ENCODE results near the gene ABTB1.

The ABTB1 gene

GRCh38 chr3:127658234-127658633 lies 14.5 kb upstream of the ABTB1 start:
- Histone ChIP-seq H3K4me1 (ENCODE audit: control insufficient read depth, insufficient read depth, low read length) (no peaks in the 10 kb centered on the region), H3K36me3 (ENCODE audit: control insufficient read depth in 2 of 2, insufficient read depth in 1 of 2, low read length in 2 of 2) (peaks cover 0 to 21% of the 10 kb centered on the region in 2 experiments; a peak in 1 of 3 replicates), H3K27ac (ENCODE audit: extremely low read depth, low read depth, low read length) (no peak overlapping the region), H3K4me3 (ENCODE audit: low read depth, low read length) (no peak overlapping the region), H3K9me3 (ENCODE audit: control insufficient read depth, insufficient read depth, low read depth, low read length) (no peaks in the 10 kb centered on the region)
- CTCF ChIA-PET, result interaction anchor here (1.2 kb wide), 1 partner anchor 37 kb away, joined by 3 read pairs; no protein-coding TSS in a partner anchor
- POLR2A ChIA-PET, result no interaction called here
- TF ChIP-seq MYNN (tag by site-specific recombination; IDR thresholded peaks at IDR 0.05; ENCODE audit: borderline replicate concordance) (no peak), ZNF426 (tag by site-specific recombination; IDR thresholded peaks at IDR 0.05) (no peak), TRIM28 (IDR thresholded peaks at IDR 0.05; ENCODE audit: borderline replicate concordance, low read length) (no peak), ZNF391 (tag by site-specific recombination; IDR thresholded peaks at IDR 0.05; ENCODE audit: borderline replicate concordance, low read depth) (no peak), ZNF777 (tag by site-specific recombination; IDR thresholded peaks at IDR 0.05; ENCODE audit: borderline replicate concordance) (no peak), ZSCAN5A (tag by site-specific recombination; IDR thresholded peaks at IDR 0.05) (no peak)

DNA sequence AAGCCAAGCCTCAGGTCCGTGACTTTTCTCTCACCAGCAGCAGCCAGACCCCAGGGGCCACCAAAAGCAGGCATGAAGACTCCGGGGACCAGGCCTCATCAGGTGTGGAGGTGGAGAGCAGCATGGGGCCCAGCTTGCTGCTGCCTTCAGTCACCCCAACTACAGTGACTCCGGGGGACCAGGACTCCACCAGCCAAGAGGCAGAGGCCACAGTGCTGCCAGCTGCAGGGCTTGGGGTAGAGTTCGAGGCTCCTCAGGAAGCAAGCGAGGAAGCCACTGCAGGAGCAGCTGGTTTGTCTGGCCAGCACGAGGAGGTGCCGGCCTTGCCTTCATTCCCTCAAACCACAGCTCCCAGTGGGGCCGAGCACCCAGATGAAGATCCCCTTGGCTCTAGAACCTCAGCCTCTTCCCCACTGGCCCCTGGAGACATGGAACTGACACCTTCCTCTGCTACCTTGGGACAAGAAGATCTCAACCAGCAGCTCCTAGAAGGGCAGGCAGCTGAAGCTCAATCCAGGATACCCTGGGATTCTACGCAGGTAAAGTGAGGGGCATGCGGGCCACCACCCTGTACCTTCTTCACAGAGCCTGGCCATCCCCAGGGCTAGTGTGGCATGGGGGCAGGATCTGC lies 12.0 kb upstream of the ABTB1 start:
- Histone ChIP-seq H3K4me3 (ENCODE audit: low read depth, low read length) (no peak overlapping the region), H3K36me3 (ENCODE audit: control insufficient read depth in 2 of 2, insufficient read depth in 1 of 2, low read length in 2 of 2) (peaks cover 0 to 30% of the 10 kb centered on the region in 2 experiments; a peak in 1 of 3 replicates), H3K4me1 (ENCODE audit: control insufficient read depth, insufficient read depth, low read length) (no peaks in the 10 kb centered on the region), H3K27ac (ENCODE audit: extremely low read depth, low read depth, low read length) (no peak overlapping the region), H3K9me3 (ENCODE audit: control insufficient read depth, insufficient read depth, low read depth, low read length) (no peaks in the 10 kb centered on the region)
- TF ChIP-seq REPIN1 (tag by site-specific recombination; IDR thresholded peaks at IDR 0.05; ENCODE audit: low read depth), result no peak
- ChIA-PET CTCF (interaction anchor here (0.7 kb wide), 1 partner anchor 311 kb away, joined by 4 read pairs; no protein-coding TSS in a partner anchor), POLR2A (no interaction called here)

DNA sequence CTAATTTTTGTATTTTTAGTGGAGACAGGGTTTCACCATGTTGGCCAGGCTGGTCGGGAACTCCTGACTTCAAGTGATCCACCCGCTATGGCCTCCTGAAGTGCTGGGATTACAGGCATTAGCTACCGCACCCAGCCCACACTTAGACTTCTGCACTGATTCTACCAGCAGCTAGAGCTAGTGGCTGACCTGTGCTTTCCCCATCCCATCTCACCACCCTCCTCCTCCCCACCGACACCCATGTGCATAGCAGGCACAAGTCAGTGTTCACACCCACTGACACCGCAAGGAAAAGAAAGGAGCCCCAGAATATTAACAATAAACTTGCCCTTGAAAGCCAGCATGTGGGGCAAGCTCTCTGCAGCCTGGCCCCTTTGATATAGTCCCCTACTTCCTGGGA lies 11.2 kb upstream of the ABTB1 start:
- H3K27ac ChIP-seq (ENCODE audit: extremely low read depth, low read depth, low read length), result no peak overlapping the region
- H3K4me1 ChIP-seq (ENCODE audit: control insufficient read depth, insufficient read depth, low read length), result no peaks in the 10 kb centered on the region
- POLR2A ChIA-PET, result no interaction called here
- no peak overlapping the region for H3K4me3 ChIP-seq (ENCODE audit: low read depth, low read length)
- H3K9me3 ChIP-seq (ENCODE audit: control insufficient read depth, insufficient read depth, low read depth, low read length), result no peaks in the 10 kb centered on the region
- peaks cover 0 to 37% of the 10 kb centered on the region in 2 experiments; a peak in 2 of 3 replicates for H3K36me3 ChIP-seq (ENCODE audit: control insufficient read depth in 2 of 2, insufficient read depth in 1 of 2, low read length in 2 of 2)
- CTCF ChIA-PET, result no interaction called here
- peak; percentile 54 for TF ChIP-seq EGR2 (tag by site-specific recombination; IDR thresholded peaks at IDR 0.05; ENCODE audit: low read depth)
- TF ChIP-seq, protein P1, sequence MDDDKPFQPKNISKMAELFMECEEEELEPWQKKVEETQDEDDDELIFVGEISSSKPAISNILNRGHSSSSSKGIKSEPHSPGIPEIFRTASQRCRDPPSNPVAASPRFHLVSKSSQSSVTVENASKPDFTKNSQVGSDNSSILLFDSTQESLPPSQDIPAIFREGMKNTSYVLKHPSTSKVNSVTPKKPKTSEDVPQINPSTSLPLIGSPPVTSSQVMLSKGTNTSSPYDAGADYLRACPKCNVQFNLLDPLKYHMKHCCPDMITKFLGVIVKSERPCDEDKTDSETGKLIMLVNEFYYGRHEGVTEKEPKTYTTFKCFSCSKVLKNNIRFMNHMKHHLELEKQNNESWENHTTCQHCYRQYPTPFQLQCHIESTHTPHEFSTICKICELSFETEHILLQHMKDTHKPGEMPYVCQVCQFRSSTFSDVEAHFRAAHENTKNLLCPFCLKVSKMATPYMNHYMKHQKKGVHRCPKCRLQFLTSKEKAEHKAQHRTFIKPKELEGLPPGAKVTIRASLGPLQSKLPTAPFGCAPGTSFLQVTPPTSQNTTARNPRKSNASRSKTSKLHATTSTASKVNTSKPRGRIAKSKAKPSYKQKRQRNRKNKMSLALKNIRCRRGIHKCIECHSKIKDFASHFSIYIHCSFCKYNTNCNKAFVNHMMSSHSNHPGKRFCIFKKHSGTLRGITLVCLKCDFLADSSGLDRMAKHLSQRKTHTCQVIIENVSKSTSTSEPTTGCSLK (tag by site-specific recombination; IDR thresholded peaks at IDR 0.05), result no peak
- no peak for TF ChIP-seq ZNF645 (tag by site-specific recombination; IDR thresholded peaks at IDR 0.05)
- 0 out of 2 replicates have a peak, but pooled peaks have one; percentile 16 for TF ChIP-seq ZFHX2 (tag by site-specific recombination; conservative IDR thresholded peaks at IDR 0.05)
- TF ChIP-seq, protein P2, sequence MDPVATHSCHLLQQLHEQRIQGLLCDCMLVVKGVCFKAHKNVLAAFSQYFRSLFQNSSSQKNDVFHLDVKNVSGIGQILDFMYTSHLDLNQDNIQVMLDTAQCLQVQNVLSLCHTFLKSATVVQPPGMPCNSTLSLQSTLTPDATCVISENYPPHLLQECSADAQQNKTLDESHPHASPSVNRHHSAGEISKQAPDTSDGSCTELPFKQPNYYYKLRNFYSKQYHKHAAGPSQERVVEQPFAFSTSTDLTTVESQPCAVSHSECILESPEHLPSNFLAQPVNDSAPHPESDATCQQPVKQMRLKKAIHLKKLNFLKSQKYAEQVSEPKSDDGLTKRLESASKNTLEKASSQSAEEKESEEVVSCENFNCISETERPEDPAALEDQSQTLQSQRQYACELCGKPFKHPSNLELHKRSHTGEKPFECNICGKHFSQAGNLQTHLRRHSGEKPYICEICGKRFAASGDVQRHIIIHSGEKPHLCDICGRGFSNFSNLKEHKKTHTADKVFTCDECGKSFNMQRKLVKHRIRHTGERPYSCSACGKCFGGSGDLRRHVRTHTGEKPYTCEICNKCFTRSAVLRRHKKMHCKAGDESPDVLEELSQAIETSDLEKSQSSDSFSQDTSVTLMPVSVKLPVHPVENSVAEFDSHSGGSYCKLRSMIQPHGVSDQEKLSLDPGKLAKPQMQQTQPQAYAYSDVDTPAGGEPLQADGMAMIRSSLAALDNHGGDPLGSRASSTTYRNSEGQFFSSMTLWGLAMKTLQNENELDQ (tag by site-specific recombination; IDR thresholded peaks at IDR 0.05; ENCODE audit: low read depth), result no peak

All from HEK293 (cell line).